ENCODE measurements around the gene GRID2.

GRID2 gene

GRCh38 chr4:92535599-92535998, 231.8 kb downstream of the GRID2 start:
- no peak for DNase-seq

- no peak for DNase-seq
Observed at GRCh38 chr4:92551616-92552015, 247.8 kb downstream of the GRID2 start.

- DNase-seq = no peak
Observed at GRCh38 chr4:92566269-92566668, 262.5 kb downstream of the GRID2 start.

GRCh38 chr4:92580816-92581215, 277.1 kb downstream of the GRID2 start:
- no peak for DNase-seq

GRCh38 chr4:92599044-92599443, 295.3 kb downstream of the GRID2 start:
- no peak for DNase-seq

- DNase-seq = no peak
Observed at GRCh38 chr4:92600638-92601037, 296.9 kb downstream of the GRID2 start.

DNA sequence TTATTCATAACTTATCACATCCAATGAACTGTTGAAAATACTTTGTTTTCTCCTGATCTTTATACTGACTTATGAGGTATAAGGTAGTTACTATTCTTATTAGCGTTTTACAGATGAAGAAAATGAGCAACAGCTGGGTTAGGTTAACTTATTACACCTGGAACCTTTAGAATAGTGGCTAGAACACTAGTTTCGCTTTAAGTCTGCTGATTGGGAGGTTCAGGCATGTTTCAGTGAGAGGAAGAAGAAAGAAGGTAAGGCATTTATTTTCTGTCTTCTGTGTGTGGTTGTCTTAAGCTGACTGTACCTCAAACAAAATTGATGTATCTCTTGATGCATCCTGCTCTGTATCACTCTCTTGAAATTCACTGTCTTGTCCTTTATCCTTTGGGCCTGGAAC, 302.5 kb downstream of the GRID2 start:
- DNase-seq = no peak

GRCh38 chr4:92615049-92615448, 311.3 kb downstream of the GRID2 start:
- no peak for DNase-seq

GRCh38 chr4:92618968-92619367, 315.2 kb downstream of the GRID2 start:
- no peak for DNase-seq

- DNase-seq = no peak
Observed at GRCh38 chr4:92629302-92629701, 325.5 kb downstream of the GRID2 start.

DNA sequence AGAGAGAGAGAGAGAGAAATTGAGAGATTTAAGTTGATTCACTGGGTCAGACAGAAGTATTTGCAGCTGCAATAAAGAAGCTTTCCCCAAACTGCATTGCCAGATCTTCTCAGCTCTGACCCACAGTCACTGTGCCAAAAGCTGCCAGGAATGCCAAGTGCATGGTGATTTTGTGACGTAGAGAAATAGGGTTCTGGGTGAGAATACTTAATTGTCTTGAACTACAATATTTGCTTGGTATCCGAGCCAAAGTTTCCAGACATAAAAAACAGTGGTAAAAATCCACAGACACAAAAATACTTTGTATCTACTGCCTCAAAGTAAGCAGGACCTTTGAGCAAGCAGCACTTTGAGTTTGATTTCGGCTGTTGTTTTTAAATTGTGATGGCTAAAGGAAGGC, 331.1 kb downstream of the GRID2 start:
- no peak for DNase-seq

- no peak for DNase-seq
Observed at GRCh38 chr4:92636038-92636806, 332.5 kb downstream of the GRID2 start.

GRCh38 chr4:92641409-92641808, 337.6 kb downstream of the GRID2 start:
- no peak for DNase-seq

DNA sequence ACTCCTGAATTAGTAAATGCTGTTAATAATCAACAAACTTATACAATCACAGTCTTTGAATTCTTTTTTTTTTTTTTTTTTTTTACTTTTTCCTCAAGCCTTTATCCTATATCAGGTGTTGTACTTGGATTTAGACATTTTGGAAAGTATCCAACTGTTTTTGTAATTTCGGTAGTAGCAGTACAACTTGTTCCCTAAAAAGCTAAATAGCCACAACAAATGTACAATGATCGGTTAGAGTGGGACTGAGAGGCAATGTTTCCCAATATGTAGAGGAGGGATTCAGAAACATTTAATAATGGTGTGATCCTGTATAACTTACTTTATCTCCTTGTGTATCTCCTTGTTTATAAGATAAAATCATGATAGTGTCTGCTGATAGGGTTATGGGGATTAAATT, 343.1 kb downstream of the GRID2 start:
- no peak for DNase-seq

- DNase-seq = no peak
Observed at GRCh38 chr4:92651536-92651935, 347.8 kb downstream of the GRID2 start.

DNA sequence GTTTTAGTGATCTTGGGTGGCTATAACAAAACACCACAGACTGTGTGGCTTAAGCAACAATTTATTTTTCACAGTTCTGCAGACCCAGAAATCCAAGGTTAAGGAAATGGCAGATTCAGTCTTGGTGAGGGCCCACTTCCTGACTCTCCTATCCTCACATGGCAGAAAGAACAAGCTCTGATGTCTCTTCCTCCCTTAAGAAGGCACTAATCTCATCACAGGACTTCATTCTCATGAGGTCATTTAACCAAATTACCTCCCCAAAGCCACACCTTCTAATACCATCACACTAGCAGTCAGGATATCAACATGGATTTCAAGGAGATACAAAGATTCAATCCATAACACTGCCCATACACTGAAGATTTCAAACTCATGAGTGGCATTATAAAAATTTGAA, 350.3 kb downstream of the GRID2 start:
- no peak for DNase-seq

DNA sequence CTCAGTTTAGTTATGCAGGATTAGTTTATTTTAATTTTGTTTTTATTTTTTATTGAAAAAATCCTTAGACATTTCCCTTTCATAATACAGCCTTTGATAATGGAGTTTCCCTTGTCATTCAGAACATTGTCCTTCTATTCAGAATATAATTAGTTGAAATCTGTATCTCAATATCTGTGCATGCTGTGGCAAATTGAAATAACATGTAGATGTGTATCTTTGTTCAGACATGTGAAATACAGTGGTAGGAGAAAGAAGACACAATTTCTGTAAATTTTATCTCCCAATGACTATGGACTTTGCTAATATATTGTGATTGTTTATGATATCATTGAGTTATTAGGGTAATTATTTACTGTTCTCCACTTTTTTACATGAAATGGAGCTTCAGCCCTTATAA, 353.9 kb downstream of the GRID2 start:
- no peak for DNase-seq

DNA sequence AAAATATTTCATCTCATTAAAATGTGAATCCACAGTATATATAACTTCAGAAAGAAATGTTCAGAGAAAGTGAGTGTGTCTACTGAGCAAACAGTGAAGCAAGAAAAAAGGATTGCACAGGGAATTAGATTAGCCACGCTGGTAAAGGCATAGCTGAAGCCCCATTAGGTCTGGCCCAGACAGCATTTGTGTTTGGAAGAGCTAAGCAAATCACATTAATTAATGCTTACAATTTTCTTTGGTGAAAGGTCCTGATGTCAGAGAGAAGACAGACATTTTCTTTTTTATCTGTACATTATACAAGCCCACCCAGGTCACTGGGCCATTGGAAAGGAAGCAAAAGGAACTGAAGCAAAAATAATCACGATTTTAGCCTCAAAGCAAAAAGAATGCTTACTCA, 354.6 kb downstream of the GRID2 start:
- no peak for DNase-seq

DNA sequence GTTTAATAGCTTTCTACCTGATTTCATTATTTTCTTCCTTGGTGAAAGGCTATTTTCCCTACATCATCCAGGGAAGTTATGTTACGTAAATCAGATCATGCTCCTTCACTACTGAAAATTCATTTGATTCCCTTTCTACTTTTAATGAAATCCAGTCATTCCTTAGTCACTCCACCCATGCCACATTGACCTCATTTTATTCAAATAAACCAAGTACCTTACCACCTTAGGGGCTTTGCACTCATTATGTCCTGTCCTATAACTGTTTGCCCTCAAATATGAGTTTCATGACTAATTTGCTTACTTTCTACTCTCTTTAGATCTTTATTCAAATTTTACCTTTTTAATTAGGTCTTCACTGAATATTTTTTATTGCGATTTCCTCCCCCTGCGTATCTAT, 374.0 kb downstream of the GRID2 start:
- DNase-seq = no peak

DNA sequence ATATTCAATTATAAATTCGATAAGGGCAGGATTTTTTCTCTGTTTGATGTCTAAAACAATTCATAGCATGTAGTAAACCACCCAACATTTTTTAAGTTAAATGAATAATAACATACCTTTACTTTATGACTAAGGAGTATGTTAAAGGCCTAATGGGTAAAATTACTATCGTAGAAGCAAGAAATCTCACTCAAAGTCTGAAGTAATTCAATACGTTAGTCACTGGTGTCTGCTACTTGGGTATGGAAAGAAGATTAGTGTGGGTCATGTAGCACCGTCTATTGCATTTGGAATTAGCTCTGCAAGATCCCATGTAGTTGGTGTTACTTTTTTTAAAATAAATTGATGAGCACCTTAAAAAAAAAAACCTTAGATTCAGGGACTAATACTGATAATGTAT, 374.5 kb downstream of the GRID2 start:
- no peak for DNase-seq

- no peak for DNase-seq
Observed at GRCh38 chr4:92679149-92679548, 375.4 kb downstream of the GRID2 start.

DNA sequence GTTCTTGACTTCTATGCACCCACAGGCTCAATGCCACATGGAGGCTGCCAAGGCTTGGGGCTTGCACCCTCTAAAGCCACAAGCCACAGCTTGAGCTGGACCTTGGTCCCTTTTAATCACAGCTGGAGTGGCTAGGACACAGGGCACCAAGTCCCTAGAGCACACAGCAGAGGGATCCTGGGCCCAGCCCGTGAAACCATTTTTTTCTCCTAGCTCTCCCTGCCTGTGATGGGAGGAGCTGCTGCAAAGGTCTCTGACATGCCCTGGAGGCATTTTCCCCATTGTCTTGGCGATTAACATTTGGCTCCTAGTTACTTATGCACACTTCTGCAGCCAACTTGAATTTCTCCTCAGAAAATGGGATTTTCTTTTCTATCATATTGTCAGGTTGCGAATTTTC, 410.9 kb downstream of the GRID2 start:
- DNase-seq = no peak

DNA sequence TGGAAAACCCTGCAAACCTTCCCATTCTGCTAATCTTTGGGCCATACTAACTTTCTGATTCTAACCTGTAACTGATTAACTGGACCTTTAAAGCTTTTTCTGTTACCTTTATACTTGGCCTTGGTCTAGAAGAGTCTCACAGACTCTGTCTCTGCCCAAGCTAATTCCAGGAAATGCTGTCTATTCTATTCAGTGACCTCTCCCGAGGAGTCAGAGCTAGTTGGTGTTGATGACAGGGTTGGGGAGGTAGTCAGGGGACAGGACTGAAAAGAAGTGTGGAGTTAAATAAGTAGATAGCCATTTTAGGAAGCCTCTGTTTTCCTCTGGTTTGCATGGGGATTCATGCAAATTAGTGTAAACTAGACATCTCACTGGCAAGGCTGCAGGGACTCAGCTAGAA, 429.5 kb downstream of the GRID2 start:
- no peak for DNase-seq

GRCh38 chr4:92735025-92735665, 431.4 kb downstream of the GRID2 start:
- no peak for DNase-seq

GRCh38 chr4:92760433-92760832, 456.7 kb downstream of the GRID2 start:
- DNase-seq = no peak
